ENCODE measurements around the gene BHLHE40.

The BHLHE40 gene

DNA sequence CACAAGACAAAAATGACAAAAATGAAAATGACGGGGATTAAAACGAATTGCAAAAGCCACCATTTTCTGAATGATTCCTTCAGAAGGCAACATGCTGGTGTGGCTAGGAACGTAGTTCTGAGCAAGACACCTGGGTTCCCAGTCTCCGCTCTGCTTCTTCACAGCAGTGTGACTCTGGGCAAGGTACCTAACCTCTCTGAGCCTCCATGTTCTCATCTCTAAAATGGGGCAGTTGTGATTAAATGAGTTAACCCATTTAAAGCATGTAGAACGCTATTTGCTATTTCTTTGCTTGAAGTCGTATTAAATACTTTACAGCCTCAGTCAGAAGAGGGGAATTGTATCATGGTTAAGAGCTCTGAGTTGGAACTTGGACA, 23.6 kb downstream of the BHLHE40 start:
- DNase-seq = no peak

DNA sequence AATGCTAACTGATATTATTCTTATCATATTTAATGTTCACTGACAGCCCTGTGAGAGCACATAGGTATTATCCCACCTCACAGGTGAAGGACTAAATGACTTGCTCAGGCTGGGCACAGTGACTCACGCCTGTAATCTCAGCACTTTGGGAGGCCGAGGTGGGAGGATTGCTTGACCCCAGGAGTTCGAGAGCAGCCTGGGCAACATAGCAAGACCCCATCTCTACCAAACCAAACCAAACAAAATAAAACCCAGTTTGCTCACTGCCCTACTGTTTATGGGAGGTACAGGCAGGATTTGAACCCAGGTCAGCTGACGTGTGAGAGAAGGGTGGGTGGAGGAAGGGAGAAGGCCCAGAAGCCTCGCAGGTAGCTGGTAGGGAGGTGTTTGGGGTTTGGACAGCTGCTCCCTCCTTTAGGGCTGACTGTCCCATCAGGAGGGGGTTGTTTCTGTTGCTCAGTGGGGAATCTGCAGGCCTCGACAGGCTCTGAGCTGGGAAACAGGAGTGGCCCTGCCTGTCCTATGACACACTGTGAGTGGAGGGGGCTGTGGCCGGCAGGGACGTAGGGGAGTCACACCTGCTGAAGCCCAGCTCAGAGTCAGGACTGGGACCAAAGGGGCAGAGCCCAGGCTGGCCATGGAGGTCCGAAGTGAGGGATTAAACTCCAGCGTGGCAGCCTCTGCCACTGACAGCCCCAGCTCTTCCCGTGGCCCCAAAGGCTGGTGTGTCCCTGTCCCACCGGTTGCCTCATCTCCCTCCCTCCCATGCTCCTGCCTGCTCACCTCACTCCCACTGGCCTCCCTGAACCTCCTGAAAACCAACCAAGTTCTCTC, 25.3 kb downstream of the BHLHE40 start:
- DNase-seq = no peak

DNA sequence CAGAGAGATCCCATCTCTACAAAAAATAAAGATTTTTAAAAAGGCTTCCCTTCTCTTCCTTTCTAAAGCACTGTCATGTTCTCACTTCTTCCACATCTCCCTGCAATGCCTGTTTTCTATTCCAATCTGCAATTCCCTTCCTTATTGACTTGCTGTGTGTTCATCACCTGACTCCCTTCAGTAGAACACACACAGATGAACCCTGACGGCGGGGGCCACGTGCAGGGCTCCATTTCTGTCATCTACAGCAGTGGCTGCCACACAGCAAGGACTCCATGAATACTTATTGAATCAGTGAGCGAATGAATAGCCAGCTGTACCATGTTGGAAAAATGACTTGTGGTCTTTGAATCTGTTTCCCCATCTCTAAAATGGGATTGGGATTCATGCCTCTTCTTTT, 26.1 kb downstream of the BHLHE40 start:
- DNase-seq = no peak

DNA sequence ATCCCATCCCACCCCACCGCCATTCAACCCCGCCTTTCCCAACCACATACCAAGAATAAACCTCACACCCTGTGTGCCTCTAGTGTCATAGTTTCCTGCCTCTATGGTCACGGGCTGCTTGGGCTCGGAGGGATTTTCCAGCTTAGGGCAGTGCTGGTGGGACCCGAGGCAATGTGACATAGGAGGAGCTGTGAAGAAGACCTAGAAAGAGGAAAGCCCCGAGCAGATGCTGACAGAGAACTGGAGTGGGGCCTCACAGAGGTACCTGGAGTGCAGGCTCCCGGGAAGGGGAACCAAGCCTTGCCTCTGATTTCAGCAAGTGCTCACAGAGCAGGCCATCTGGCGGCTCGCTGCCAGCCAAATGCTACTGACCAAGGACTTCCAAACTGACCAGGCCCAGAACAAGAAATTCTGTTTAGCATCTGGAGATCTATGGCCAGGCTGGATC, 27.5 kb downstream of the BHLHE40 start:
- peak; percentile 39 for DNase-seq

DNA sequence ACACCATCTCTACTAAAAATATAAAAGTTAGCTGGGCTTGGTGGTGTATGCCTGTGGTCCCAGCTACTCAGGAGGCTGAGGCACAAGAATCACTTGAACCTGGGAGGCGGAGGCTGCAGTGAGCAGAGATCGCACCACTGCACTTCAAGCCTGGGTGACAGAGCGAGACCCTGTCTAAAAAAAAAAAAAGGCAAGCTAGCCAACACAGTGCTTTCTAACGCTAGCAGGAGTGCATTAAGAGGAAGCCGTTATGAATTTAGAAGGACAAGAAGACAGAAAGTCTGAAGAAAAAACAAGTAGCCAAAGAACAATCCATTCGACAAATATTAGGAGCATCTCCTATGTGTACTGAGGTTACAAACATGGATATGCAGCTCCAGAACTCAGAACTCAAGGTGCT, 28.6 kb downstream of the BHLHE40 start:
- DNase-seq = no peak

DNA sequence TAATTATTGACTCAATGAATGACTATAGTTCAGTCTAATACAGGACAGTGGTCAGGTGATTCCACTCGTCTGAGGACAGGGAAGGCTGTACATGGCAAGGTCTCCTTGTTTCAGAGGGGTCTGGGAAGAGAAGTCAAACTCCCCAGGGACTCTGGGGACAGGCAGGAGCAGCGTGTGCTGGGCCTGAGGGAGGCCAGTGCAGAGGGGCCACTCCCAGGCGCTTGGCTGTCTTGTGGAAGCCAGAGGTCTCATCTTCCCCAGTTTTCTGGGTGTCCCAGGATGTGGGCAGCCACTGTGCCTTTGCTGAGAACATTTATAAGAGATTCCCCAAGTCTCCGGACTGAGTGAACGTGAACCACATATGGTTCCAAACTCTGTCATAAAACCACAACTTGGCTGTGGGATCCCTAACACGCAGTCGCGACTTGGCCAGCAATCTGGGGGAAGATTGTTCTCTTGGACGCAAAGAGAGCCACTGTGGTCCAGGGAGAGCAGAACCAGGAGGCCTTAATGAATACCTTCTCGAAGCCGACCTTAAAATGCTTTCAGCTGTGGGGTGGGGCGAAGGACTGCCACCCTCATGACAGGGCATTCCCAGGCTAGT, 30.4 kb downstream of the BHLHE40 start:
- no peak for DNase-seq

DNA sequence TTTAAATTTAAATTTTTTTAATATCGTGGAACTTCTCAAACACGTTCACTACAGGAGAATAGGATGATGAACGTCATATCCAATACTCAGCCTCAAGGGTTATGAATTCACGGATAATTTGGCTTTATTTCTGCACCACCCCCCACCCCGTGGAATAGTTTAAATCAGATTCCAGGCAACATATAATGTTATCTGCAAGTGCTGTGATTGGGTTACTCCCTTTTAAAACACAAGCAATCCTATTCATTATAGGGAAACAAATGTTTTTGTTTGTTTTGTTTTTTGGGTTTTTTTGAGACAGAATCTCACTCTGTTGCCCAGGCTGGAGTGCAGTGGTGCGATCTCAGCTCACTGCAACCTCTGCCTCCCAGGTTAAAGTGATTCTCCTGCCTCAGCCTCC, 30.9 kb downstream of the BHLHE40 start:
- no peak for DNase-seq

DNA sequence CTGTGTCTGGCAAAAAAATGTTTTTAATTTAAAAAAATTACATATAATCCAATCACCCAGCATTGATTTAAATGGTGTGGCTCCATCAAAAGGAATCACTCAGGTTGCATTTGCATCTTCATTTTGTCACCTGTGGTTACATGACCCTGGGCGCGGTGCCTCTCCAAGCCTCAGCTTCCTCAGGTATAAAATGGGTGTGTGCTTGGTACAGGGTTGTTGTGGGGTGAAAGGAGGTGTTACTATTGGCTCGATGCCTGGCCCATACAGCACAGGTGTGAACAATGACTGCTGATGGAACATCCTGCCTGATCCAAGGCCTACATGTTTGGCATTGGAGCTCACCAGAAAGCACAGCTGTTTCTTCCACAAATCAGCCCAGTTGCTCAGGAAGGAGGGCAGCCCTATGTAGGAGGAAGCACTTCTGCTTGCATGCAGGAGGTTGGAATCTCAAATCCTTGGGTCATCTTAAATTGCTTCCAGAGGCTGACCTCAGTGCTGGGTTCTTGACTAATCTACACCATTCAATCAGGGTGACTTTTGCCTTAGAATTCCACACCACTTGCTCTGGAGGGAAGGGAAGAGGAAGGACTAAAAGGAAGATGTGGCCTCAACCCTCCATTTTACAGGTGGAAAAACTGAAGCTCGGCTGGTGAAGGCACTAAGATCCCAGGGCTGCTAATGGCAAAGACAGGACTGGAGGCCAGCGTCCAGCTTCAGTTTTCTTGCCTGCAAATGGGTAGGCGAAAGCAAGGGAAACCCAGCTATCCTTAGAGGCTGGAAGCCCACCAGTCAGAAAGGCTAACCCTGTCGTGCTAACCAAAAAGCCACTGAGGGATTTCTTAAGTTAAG, 31.7 kb downstream of the BHLHE40 start:
- peak; percentile 35 for DNase-seq

DNA sequence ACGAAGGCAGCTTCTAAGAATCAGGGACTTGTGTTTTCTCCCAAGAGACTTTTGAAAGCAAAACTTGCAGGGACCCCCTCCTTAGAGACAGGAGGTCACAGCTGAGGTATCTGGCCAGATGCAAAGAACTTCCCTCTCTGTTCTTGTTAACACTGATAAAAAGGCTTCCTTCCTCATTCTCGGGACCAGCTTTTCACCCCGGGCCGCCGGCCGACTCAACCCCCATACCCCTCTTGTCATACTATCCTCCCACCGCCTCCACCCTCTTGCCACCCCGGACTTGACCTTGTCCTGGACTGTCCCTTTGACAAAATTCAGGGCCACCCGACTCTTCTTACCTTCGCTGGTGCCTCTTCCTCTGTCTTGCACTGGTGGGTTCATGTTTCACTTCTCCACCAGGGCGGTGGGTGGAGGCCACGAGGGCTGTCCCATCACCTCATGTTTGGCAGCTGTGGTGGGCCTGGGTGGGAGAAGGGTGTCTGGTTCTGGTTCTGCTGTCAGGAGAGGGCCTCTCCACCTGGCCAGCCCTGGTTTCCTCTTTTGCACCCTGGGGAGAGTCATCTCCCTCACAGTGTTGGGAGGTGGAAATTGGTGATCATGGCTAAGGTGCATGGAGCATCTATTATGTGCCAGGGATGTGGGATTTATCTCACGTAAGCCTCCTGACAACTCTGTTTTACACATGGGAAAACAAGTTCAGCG, 32.5 kb downstream of the BHLHE40 start:
- no peak for DNase-seq

DNA sequence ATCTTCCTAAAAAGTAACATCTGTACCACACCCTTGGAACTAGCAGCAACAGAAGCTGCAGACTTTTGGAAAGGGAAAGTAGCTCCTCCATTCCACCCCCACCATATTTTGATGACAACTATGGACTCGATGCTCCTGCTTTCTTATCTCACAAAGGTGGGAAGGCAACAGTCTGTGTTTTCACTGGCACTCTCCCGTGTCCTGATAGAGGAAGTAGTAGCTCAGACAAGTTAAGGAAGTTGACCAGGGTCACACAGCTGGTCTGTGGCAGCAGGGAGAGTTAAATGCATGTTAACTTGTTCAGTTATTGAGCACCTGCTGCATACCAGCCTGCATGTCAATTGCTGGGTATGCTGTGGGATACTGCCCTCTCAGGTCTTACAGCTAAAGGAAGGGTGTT, 33.1 kb downstream of the BHLHE40 start:
- no peak for DNase-seq

DNA sequence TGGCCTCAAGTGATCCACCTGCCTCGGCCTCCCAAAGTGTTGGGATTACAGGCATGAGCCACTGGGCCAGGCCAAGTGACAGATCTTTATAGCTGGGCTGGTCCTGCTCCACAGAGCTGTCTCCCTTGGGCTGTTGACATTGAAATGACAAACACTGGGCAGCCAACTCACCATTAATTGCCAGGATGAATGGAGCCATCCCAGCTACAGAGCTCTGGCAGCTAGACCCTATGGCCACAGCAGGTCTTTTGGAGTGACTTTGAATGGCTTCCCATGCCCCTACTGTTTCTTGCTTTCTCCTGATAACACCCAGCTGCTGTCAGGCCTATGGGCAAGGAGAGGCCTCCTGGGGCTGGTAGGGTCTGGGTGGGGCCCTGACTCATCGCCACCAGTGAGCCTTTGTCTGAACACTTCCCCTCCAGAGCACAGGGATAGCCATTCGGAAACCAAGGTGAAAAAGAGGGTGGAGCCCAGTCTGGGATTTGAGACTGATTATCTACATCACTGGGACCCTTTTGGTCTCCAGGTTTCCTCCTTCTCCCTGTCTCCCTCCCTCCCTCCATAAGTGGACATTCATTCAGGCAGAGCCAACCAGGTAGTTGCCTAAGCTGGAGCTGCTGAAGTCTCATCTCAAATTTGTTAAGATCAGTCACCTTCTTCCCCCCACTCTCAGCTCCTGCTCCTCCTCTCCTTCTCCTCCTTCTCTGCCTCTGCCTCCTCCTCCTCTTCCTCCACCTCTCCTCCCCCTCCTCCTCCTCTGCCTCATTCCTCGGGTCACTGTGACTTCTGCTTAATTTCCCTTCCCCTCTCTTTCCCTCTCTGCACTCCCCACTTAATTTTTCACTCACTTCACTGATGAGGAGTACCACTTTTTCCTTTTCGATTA, 34.0 kb downstream of the BHLHE40 start:
- peak; percentile 26 for DNase-seq

DNA sequence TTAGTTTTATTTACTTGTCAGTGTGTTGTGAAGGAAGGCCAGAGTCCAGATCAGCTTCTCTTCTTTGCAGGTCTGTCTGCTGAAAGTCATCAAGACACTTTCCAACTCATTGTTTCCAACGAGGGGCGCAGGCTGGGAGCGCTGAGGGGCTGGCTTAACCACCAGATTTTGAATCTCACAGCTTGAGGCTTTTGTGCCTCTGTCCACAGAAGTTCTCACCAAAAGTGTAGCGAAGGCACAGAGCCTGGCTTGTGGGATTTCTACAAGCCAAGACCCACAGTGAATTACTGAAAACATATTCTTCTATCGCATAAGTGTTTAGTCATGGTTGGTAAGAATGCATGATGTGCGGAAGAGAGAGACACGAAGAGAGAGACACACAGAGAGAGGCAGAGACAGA, 35.2 kb downstream of the BHLHE40 start:
- DNase-seq = no peak

DNA sequence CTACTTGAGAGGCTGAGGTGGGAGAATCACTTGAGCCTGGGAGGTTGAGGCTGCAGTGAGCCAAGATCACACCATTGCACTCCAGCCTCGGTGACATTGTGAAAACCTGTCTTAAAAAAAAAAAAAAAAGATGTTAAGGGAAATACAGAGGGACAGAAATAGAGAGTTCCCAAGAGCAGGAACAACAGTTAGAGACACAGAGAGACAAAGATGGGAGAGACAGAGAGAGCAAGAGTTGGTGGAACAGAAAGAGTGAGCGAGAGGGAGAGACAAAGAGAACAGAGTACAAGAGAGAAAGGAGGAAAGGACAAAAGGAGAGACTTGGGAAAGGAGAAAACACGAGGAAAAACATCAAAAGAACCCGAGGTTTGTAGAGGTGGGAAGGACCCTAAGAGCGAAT, 35.8 kb downstream of the BHLHE40 start:
- no peak for DNase-seq

DNA sequence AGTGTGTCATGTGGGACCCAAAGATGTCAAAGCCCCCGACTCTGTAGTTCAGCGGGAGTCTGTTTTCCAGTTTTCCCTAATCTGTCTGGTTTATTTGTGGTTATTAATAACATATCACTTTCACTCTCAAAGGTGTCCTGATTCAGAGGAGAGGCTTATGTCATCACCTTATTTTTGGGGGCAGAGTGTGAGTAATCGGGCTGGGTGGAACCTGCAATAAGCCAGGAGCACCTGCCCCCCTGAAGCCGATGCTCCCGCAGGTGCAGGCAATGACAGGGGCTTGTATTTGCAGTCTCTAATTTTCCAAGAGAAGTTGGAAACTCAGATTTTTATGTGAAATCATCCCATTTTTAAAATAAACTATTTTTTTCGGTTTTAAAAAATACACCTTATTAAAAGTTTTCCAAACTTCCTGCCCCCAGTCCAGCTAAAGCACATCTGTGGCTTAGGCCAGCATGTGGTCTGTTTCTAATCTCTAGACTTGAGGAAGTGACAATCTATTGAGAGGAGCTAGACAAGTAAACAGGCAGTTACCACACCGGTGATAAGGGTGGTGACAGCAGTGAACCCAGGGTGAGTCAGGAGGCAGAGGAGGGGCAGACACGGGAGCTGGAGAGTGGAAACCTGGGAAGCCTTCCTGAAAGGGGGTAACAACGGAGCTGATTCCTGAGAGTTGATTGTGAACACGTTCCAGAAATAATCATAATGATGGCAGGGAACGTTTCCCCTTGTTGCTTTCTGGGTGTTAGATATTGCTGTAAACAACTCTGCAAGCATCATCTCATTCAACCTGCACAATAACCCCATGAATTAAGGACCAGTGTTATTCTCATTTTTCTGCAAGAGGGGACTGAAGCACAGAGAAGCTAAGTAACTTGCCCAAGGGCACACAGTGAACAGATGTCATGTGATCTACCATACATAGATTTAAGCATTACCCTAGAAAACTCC, 37.2 kb downstream of the BHLHE40 start:
- peak; percentile 61 for DNase-seq

DNA sequence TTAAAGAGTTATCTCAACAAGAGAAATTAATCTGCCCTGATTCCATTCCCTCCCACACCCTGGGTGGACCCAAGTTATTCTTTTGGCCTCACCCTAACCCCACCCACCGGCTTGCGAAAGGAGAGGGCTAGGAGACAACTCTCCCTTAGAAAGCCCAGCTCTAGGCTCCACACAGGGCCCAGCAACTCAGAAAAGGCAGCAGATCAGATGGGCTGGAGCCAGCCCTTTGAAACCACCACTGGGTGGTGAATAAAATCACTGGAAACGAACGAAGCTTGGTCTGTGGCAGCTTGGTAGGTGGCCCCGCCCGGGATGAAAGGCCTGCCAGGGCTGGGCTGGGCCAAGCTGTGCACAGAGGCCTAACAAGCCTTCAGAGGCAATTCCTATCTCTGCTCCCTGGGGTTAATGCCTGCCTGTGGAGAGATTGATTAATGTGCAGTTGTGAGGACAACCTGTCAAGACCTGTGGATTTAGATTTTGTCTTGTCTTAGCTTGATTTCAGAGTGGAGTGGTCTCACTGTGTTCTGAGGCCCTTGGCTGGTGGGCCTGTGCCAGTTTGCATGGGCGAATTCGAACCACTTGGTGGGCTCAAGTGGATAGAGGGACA, 38.8 kb downstream of the BHLHE40 start:
- DNase-seq = peak; percentile 26

DNA sequence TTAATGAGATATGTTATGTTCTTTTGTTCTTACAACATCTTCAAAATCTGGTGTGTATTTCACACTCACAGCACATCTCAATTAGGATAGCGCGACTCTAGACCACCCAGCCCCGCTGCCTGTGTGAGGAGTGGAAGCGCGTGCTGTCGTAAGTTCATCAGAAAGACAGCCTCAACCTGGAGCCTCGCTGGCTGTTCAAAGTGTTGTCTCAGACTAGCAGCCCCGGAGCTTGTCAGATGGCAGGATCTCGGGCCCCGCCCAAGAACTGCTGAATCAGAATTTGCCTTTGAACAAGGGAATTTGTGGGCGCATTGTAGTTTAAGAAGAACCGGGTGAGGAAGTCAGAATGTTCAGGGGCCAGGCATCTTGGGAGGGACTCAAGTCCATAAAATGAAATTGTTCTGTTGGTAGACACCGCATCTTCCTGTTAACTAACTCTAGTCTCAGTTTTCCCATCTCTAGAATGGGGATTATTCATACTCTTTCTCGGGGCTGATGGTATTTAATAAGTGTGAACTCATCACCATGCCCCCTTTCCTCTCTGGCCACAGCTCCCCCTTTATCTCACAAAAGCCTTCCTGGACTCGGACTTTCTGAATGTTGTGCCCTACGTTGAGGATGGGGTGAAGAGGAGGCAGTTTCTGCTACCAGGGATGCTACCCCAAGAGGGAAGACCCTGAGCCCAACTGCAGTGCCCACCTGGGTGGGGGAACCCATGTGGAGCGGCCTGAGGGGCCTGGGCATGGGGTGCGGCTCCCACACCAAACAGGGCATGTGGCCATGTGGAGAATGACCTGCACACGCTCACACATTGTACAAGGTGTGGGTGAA, 40.4 kb downstream of the BHLHE40 start:
- peak; percentile 91 for DNase-seq

DNA sequence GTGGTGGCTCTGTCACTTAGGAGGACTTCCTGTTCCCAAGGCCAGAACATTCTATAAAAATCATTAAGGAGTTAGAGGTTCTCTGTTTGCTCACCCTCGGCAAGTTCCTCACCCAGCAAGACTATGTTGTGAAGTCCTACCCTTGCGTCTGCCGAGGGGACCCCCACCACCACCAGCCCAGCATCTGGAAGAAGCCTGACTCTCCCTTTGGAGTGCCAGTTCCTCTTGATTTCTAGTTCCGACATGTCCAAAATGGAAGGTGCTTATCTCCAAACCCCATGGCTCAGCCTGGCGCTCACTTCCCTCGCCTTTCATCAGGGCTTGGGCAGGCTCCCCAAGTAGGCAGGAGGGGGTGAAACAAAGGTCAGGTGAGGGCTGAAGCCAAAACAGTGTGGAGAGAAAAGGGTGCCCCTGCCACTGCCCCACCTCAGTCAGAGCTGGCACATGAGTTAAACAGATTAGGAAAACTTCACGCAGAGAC, 41.0 kb downstream of the BHLHE40 start:
- no peak for DNase-seq

DNA sequence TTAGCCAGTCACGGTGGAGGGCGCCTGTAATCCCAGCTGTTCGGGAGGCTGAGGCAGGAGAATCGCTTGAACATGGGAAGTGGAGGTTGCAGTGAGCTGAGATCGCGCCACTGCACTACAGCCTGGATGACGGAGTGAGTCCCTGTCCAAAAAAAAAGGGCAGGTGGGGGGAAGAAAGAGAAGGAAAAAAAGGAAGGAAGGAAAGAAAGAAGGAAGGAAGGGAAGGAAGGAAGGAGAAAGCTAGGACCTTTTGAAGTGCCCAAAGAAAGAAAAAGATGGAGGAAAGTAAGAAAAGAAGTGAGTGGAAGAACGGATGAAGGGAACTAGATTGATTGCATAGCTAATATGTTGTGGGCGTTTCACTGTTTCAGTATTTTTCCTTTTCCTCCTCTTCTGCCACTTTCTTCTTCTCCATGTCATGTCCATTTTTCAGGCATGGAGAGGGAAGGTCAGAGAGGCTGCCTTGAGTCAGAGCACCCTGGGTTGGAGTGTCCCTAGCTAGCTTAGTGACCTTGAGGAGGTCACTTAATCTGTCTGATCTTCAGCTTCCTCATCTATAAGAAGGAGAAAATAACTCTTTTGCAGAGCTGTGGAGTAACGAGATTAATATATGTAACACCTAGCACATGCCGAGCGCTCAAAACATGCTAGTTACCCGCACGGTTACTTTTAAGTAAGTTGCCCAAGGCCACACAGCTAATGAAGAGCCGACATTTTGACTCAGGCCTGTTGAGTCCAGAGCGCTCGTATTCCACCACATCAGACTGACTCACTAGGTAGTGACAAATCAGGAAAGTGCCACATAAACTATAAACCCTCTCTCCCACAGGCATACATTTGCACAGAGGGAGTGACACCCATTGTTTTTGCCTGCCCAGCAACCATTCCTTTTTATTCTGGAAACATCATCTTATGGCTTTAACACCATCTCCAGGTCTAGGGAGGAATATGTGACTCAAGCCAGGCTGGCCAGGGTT, 42.2 kb downstream of the BHLHE40 start:
- peak; percentile 28 for DNase-seq

Measured in CD4-positive, alpha-beta T cell treated with Interleukin-17A for 4 hours (primary cell).